ENCODE measurements around the gene PARP14.

DNA sequence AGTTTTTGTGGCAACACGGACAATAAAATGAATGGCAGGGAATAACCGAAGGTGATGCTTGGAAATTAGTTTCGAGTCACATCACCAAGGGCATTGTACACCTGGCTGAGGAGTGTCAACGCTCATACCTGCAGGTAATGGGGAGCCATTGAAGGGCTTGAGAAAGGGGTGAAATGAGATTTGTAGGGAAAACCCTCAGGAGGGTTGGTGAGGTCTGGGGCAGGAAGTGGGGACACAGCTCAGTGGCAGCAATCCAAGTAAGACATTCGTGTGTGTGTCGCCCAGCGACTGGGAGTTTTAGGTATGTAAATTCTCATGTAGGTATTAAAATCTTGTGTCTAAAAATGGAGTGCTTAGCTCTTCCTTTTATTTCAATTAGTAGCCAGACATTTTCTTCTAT is 14.3 kb downstream of the PARP14 start:
- TF ChIP-seq SUZ12 (IDR thresholded peaks at IDR 0.05) (no peak), L3MBTL2 (conservative IDR thresholded peaks at IDR 0.05) (no peak), ELF4 (IDR thresholded peaks at IDR 0.05) (no peak)
